Midbrain (tissue), 1 donor: Measurements from ENCODE around the gene GRIK3.

Experiments used
- DNase-seq: peaks from one replicate; lab custom pipeline; 2025; lab: John Stamatoyannopoulos, UW

Gene GRIK3

GRCh38 chr1:36822648-36823047 lies 211.7 kb downstream of the GRIK3 start:
- DNase-seq: no peak

GRCh38 chr1:36821386-36821785 lies 212.9 kb downstream of the GRIK3 start:
- no peak for DNase-seq

- DNase-seq: no peak
Measured at GRCh38 chr1:36818771-36819170, 215.5 kb downstream of the GRIK3 start.

- DNase-seq: no peak
Measured at GRCh38 chr1:36816348-36816747, 218.0 kb downstream of the GRIK3 start.

GRCh38 chr1:36814774-36815173 lies 219.5 kb downstream of the GRIK3 start:
- DNase-seq: no peak

- DNase-seq: no peak
Measured at GRCh38 chr1:36814083-36814482, 220.2 kb downstream of the GRIK3 start.

- DNase-seq: no peak
Measured at GRCh38 chr1:36807262-36807661, 227.1 kb downstream of the GRIK3 start.

- DNase-seq: no peak
Measured at GRCh38 chr1:36805979-36806640, 228.2 kb downstream of the GRIK3 start.

GRCh38 chr1:36804669-36805314 lies 229.5 kb downstream of the GRIK3 start:
- DNase-seq: no peak

GRCh38 chr1:36803868-36804570 lies 230.3 kb downstream of the GRIK3 start:
- peak; percentile 46 for DNase-seq

GRCh38 chr1:36802018-36802417 lies 232.3 kb downstream of the GRIK3 start:
- DNase-seq: no peak

GRCh38 chr1:36797761-36798160 lies 236.6 kb downstream of the GRIK3 start:
- no peak for DNase-seq

- DNase-seq: no peak
Measured at GRCh38 chr1:36796733-36797132, 237.6 kb downstream of the GRIK3 start.

- no peak for DNase-seq
Measured at GRCh38 chr1:36796106-36796590, 238.2 kb downstream of the GRIK3 start.

- no peak for DNase-seq
Measured at GRCh38 chr1:36794460-36794859, 239.9 kb downstream of the GRIK3 start.

GRCh38 chr1:36793452-36793851 lies 240.9 kb downstream of the GRIK3 start:
- DNase-seq: no peak

- DNase-seq: no peak
Measured at GRCh38 chr1:36792292-36792691, 242.0 kb downstream of the GRIK3 start.

- DNase-seq: no peak
Measured at GRCh38 chr1:36790191-36790590, 244.1 kb downstream of the GRIK3 start.

- DNase-seq: no peak
Measured at GRCh38 chr1:36789535-36789934, 244.8 kb downstream of the GRIK3 start.

- DNase-seq: no peak
Measured at GRCh38 chr1:36787312-36787913, 246.9 kb downstream of the GRIK3 start.

GRCh38 chr1:36786425-36786824 lies 247.9 kb downstream of the GRIK3 start:
- no peak for DNase-seq

- DNase-seq: no peak
Measured at GRCh38 chr1:36784147-36784859, 250.0 kb downstream of the GRIK3 start.
